IMR-90 (cell line): ENCODE measurements around the gene ACTN1. TPM values are rescaled to one million over a fixed set of nuclear protein-coding genes. Genes with fewer than 3 reads are reported as not detected.

ENCODE experiments used
- ATAC-seq: fragments of 200-7000 bp; cut with Tn5 transposase; 2 replicates; pipeline ENCODE4 v1.9.1; 2020; ENCODE audit warnings: low read depth, mild to moderate bottlenecking, moderate library complexity
- BruUV-seq: library from RNA; stranded (reverse); fragments of 400-500 nt; replicated peaks from 2 replicates; lab custom pipeline; 2021; lab: Mats Ljungman, UMichigan
- CTCF ChIA-PET: fragments of 300-600 bp; formaldehyde crosslinking; extraction: SDS; loops from one replicate; lab custom pipeline; 2021; ENCODE audit warnings: antibody characterized with exemption; lab: Yijun Ruan, JAX
- POLR2A ChIA-PET: fragments of 300-600 bp; sonication (Branson Sonifier 250); formaldehyde crosslinking; loops from one replicate; lab custom pipeline; 2022; ENCODE audit warnings: antibody characterized with exemption; ENCODE audit not compliant: unreplicated experiment; lab: Charles Lee
- DNase-seq: peaks from one replicate; pipeline ENCODE4 v3.0.0; 2013
- H2AFZ ChIP-seq: replicated peaks from 2 replicates; pipeline ENCODE3; 2013; ENCODE audit warnings: low read length, mild to moderate bottlenecking; ENCODE audit not compliant: poor library complexity
- H2AK5ac ChIP-seq: 2 replicates; pipeline ENCODE4 v1.6.1; 2013; ENCODE audit warnings: low read depth, low read length, inconsistent platforms
- H2AK9ac ChIP-seq: replicated peaks from 2 replicates; pipeline ENCODE3; 2013; ENCODE audit warnings: mild to moderate bottlenecking, low read depth, low read length, moderate library complexity; ENCODE audit not compliant: poor library complexity
- H2BK120ac ChIP-seq: 2 replicates; pipeline ENCODE4 v1.6.1; 2013; ENCODE audit warnings: low read depth, low read length, inconsistent platforms
- H2BK15ac ChIP-seq: 3 replicates; pipeline ENCODE4 v1.6.1; 2013; ENCODE audit warnings: low read depth, low read length, inconsistent platforms
- H2BK20ac ChIP-seq: 2 replicates; pipeline ENCODE4 v1.6.1; 2013; ENCODE audit warnings: low read depth, mild to moderate bottlenecking, inconsistent platforms, low read length, moderate library complexity
- H2BK5ac ChIP-seq: 2 replicates; pipeline ENCODE4 v1.6.1; 2013; ENCODE audit warnings: mild to moderate bottlenecking, low read depth, low read length, inconsistent platforms; ENCODE audit not compliant: poor library complexity, severe bottlenecking
- H3K14ac ChIP-seq: replicated peaks from 2 replicates; pipeline ENCODE4 v1.6.1; 2013; ENCODE audit warnings: low read depth, low read length, inconsistent platforms
- H3K18ac ChIP-seq: 2 replicates; pipeline ENCODE4 v1.6.1; 2013; ENCODE audit warnings: low read depth, low read length, control low read depth
- H3K23ac ChIP-seq: 2 replicates; pipeline ENCODE4 v1.6.1; 2013; ENCODE audit warnings: low read depth, low read length, inconsistent platforms
- H3K27ac ChIP-seq: 2 replicates; pipeline ENCODE4 v1.5.1; 2013; ENCODE audit warnings: mild to moderate bottlenecking, control low read depth, low read length; ENCODE audit not compliant: insufficient read depth
- H3K27me3 ChIP-seq: 2 replicates; pipeline ENCODE4 v1.6.1; 2013; ENCODE audit warnings: low read length; ENCODE audit not compliant: control insufficient read depth, insufficient read depth
- H3K36me3 ChIP-seq: 2 replicates; pipeline ENCODE4 v1.6.1; 2013; ENCODE audit warnings: low read length, mixed read lengths; ENCODE audit not compliant: control insufficient read depth, insufficient read depth
- H3K4ac ChIP-seq: 2 replicates; pipeline ENCODE4 v1.6.1; 2013; ENCODE audit warnings: low read depth, low read length, inconsistent platforms
- H3K4me1 ChIP-seq: 2 replicates; pipeline ENCODE4 v1.6.1; 2013; ENCODE audit warnings: low read length, mixed read lengths; ENCODE audit not compliant: control insufficient read depth, insufficient read depth
- H3K4me2 ChIP-seq: 2 replicates; pipeline ENCODE4 v1.6.1; 2013; ENCODE audit warnings: low read depth, mild to moderate bottlenecking, control low read depth, low read length, moderate library complexity
- H3K4me3 ChIP-seq: 2 replicates; pipeline ENCODE4 v1.5.1; 2013; ENCODE audit warnings: low read depth, mild to moderate bottlenecking, control low read depth, low read length, moderate library complexity; ENCODE audit not compliant: insufficient read depth
- H3K56ac ChIP-seq: 2 replicates; pipeline ENCODE4 v1.6.1; 2013; ENCODE audit warnings: low read length, inconsistent platforms; ENCODE audit not compliant: insufficient read depth; ENCODE audit errors: extremely low read depth
- H3K79me1 ChIP-seq, 2 experiments: 2 replicates each; pipeline ENCODE4 v1.6.1; 2013; ENCODE audit warnings: low read length in 2 of 2, inconsistent platforms in 1 of 2, low read depth in 1 of 2
- H3K9ac ChIP-seq: 2 replicates; pipeline ENCODE4 v1.6.1; 2013; ENCODE audit warnings: low read depth, low read length, control low read depth
- H3K9me1 ChIP-seq: 2 replicates; pipeline ENCODE4 v1.6.1; 2013; ENCODE audit warnings: low read length, inconsistent platforms; ENCODE audit not compliant: insufficient read depth
- H3K9me3 ChIP-seq: 2 replicates; pipeline ENCODE4 v1.6.1; 2013; ENCODE audit warnings: low read length; ENCODE audit not compliant: control insufficient read depth, insufficient read depth
- H4K20me1 ChIP-seq: 2 replicates; pipeline ENCODE4 v1.6.1; 2013; ENCODE audit warnings: low read length, inconsistent platforms; ENCODE audit not compliant: insufficient read depth
- H4K5ac ChIP-seq: 2 replicates; pipeline ENCODE4 v1.6.1; 2013; ENCODE audit warnings: mild to moderate bottlenecking, low read depth, low read length, control low read depth
- H4K8ac ChIP-seq, 2 experiments: 2 replicates each; pipeline ENCODE4 v1.6.1; 2013; ENCODE audit warnings: low read depth in 2 of 2, low read length in 2 of 2, control low read depth in 1 of 2, inconsistent platforms in 1 of 2
- H4K91ac ChIP-seq: 2 replicates; pipeline ENCODE4 v1.6.1; 2013; ENCODE audit warnings: low read depth, low read length, inconsistent platforms; ENCODE audit not compliant: insufficient read depth
- BHLHE40 ChIP-seq: fragments of 150-350 bp; IDR thresholded peaks from 2 replicates; pipeline ENCODE4 v1.6.1; 2016; ENCODE audit warnings: mild to moderate bottlenecking, low read depth, low read length
- CEBPB ChIP-seq: IDR thresholded peaks from 2 replicates; pipeline ENCODE4 v1.6.1; 2012; ENCODE audit warnings: low read depth, low read length, improper control_type of control experiment
- CHD1 ChIP-seq: IDR thresholded peaks from 2 replicates; pipeline ENCODE4 v1.6.1; 2012; ENCODE audit warnings: low read depth, low read length, improper control_type of control experiment
- CTCF ChIP-seq: conservative IDR thresholded peaks from 2 replicates; pipeline ENCODE4 v1.5.1; 2012; ENCODE audit warnings: mild to moderate bottlenecking, low read depth, low read length, improper control_type of control experiment
- ELK1 ChIP-seq: fragments of 150-350 bp; IDR thresholded peaks from 2 replicates; pipeline ENCODE4 v1.6.1; 2016; ENCODE audit warnings: low read depth, mild to moderate bottlenecking, low read length, moderate library complexity, borderline replicate concordance
- FOS ChIP-seq: fragments of 150-350 bp; IDR thresholded peaks from 2 replicates; pipeline ENCODE4 v1.6.1; 2016; ENCODE audit warnings: low read depth, low read length
- MAFK ChIP-seq: IDR thresholded peaks from 2 replicates; pipeline ENCODE4 v1.6.1; 2012; ENCODE audit warnings: low read depth, low read length, improper control_type of control experiment
- MAZ ChIP-seq: IDR thresholded peaks from 2 replicates; pipeline ENCODE4 v1.6.1; 2012; ENCODE audit warnings: low read depth, mild to moderate bottlenecking, low read length, improper control_type of control experiment, moderate library complexity, borderline replicate concordance
- MXI1 ChIP-seq: IDR thresholded peaks from 2 replicates; pipeline ENCODE4 v1.6.1; 2012; ENCODE audit warnings: low read depth, mild to moderate bottlenecking, low read length, moderate library complexity, borderline replicate concordance
- NFE2L2 ChIP-seq: fragments of 150-350 bp; IDR thresholded peaks from 2 replicates; pipeline ENCODE4 v1.6.1; 2016; ENCODE audit warnings: low read depth, mild to moderate bottlenecking, low read length
- POLR2A ChIP-seq: IDR thresholded peaks from 2 replicates; pipeline ENCODE4 v1.6.1; 2012; ENCODE audit warnings: mild to moderate bottlenecking, low read depth, low read length
- RAD21 ChIP-seq: IDR thresholded peaks from 2 replicates; pipeline ENCODE4 v1.6.1; 2012; ENCODE audit warnings: low read length, improper control_type of control experiment
- RCOR1 ChIP-seq: IDR thresholded peaks from 2 replicates; pipeline ENCODE4 v1.6.1; 2012; ENCODE audit warnings: mild to moderate bottlenecking, low read length, improper control_type of control experiment; ENCODE audit not compliant: insufficient replicate concordance
- RFX5 ChIP-seq: IDR thresholded peaks from 2 replicates; pipeline ENCODE4 v1.8.0; 2012; ENCODE audit warnings: low read depth, mild to moderate bottlenecking, low read length, moderate library complexity
- SMC3 ChIP-seq: fragments of 150-350 bp; IDR thresholded peaks from 2 replicates; pipeline ENCODE4 v1.6.1; 2016; ENCODE audit warnings: low read depth, mild to moderate bottlenecking, antibody characterized with exemption, low read length, moderate library complexity
- USF2 ChIP-seq: fragments of 150-350 bp; IDR thresholded peaks from 2 replicates; pipeline ENCODE4 v1.6.1; 2017; ENCODE audit warnings: mild to moderate bottlenecking, antibody characterized with exemption, low read length, low read depth
- WGBS, 2 experiments: methylation state at CpG; one replicate each; pipeline versions ENCODE4 v1.1.5 to v1.1.7; 2013; ENCODE audit warnings: missing lambda C conversion rate in 2 of 2; ENCODE audit not compliant: insufficient read length in 1 of 2; ENCODE audit errors: extremely low coverage in 2 of 2; 5-methylcytosine and 5-hydroxymethylcytosine counted together
- dilution Hi-C: fragments of 300-500 bp; cut with HindIII; formaldehyde crosslinking; loops from one replicate; pipeline ENCODE4 v1.14.3; 2018; ENCODE audit warnings: low sequenced_read_pairs; ENCODE audit not compliant: unreplicated experiment
- in situ Hi-C: fragments of 300-500 bp; cut with MboI; formaldehyde crosslinking; loops from 3 replicates; pipeline ENCODE4 v1.14.3; 2019; ENCODE audit warnings: low sequenced_read_pairs, inconsistent platforms, mixed read lengths
- intact Hi-C: fragments of 100-400 bp; cut with micrococcal nuclease; formaldehyde crosslinking; loops from 2 replicates; pipeline ENCODE4 v1.10.0; 2022
- polyA plus RNA-seq, 3 experiments: library from polyadenylated mRNA; depleted of rRNA; stranded (reverse); fragments of >200 nt; gene quantifications; 2 replicates each; pipeline ENCODE4 v1.2.3, GENCODE V29; 2012; ENCODE audit warnings: low replicate concordance in 1 of 3
- total RNA-seq: library from RNA; depleted of rRNA; stranded (reverse); fragments of >200 nt; gene quantifications from 2 replicates; pipeline ENCODE4 v1.2.3, GENCODE V29; 2012

ACTN1 gene
- total and polyA plus RNA-seq, 2 of the 4 experiments (the other 2 are of a cell fraction), result 684 to 766 TPM

GRCh38 chr14:68994056-68994455, 15.0 kb upstream of the ACTN1 start:
- H3K27ac ChIP-seq, result no peak overlapping the region
- no peak overlapping the region for H2AFZ ChIP-seq
- H4K20me1 ChIP-seq, result no peaks in the 10 kb centered on the region
- no peak overlapping the region for H4K8ac ChIP-seq
- no peaks in the 10 kb centered on the region for H3K79me1 ChIP-seq
- DNase-seq (no peak), ATAC-seq (no peak)
- ChIA-PET CTCF (no interaction called here), POLR2A (no interaction called here)
- no peak overlapping the region for H2BK120ac ChIP-seq
- no TSS peak for BruUV-seq
- 0 out of 2 replicates have a peak, but pooled peaks cover 5% of the 10 kb centered on the region for H3K9me3 ChIP-seq
- H3K9ac ChIP-seq, result no peak overlapping the region
- no peak overlapping the region for H2AK5ac ChIP-seq
- H3K27me3 ChIP-seq, result no peaks in the 10 kb centered on the region
- no peak overlapping the region for H3K4me2 ChIP-seq
- H3K4me1 ChIP-seq, result no peaks in the 10 kb centered on the region
- dilution Hi-C loops (no loop called here), in situ Hi-C loops (no loop called here), intact Hi-C loops (no loop called here)
- H3K4me3 ChIP-seq, result no peak overlapping the region
- H2BK15ac ChIP-seq, result no peak overlapping the region
- H3K23ac ChIP-seq, result no peak overlapping the region
- H3K9me1 ChIP-seq, result peaks cover 2% of the 10 kb centered on the region; the same call in 1 of the 2 replicates
- no peak overlapping the region for H3K56ac ChIP-seq
- no peak overlapping the region for H4K5ac ChIP-seq
- no peaks in the 10 kb centered on the region for H3K36me3 ChIP-seq
- no peak overlapping the region for H3K4ac ChIP-seq
- WGBS, 2 experiments, result no CpG with 5 or more reads among the region's 2 CpGs
- TF ChIP-seq ELK1 (no peak), SMC3 (no peak), RCOR1 (no peak), POLR2A (no peak), CEBPB (no peak), RFX5 (no peak), BHLHE40 (no peak), MXI1 (no peak), CHD1 (no peak), USF2 (no peak), MAZ (no peak), RAD21 (no peak), FOS (no peak), CTCF (no peak), NFE2L2 (no peak), MAFK (no peak)
- H3K14ac ChIP-seq, result no peak overlapping the region
- H4K91ac ChIP-seq, result no peak overlapping the region
- no peak overlapping the region for H2BK5ac ChIP-seq
- H2AK9ac ChIP-seq, result no peak overlapping the region
- H2BK20ac ChIP-seq, result no peak overlapping the region
- no peak overlapping the region for H3K18ac ChIP-seq
